GM10248 (cell line): ENCODE results near the gene CCDC15.

Source experiments
- CTCF ChIA-PET: fragments of 300-600 bp; sonication (Branson Sonifier 250); formaldehyde crosslinking; extraction: SDS; loops from one replicate; lab custom pipeline; 2021; ENCODE audit warnings: antibody characterized with exemption; lab: Yijun Ruan, JAX
- POLR2A ChIA-PET: fragments of 350-650 bp; sonication (Branson Sonifier 250); formaldehyde crosslinking; extraction: SDS; loops from one replicate; lab custom pipeline; 2020; ENCODE audit warnings: antibody characterized with exemption; lab: Yijun Ruan, JAX
- DNase-seq: peaks from one replicate; pipeline ENCODE4 v3.0.0; 2012; ENCODE audit errors: extremely low spot score
- CTCF ChIP-seq: IDR thresholded peaks from 2 replicates; pipeline ENCODE4 v1.5.1; 2012; ENCODE audit warnings: mild to moderate bottlenecking, low read depth; ENCODE audit errors: extremely low read depth, missing control alignments, control extremely low read depth

The CCDC15 gene

GRCh38 chr11:125090816-125091215 is 136.8 kb downstream of the CCDC15 start:
- TF ChIP-seq CTCF: no peak
- ChIA-PET POLR2A (no interaction called here), CTCF (interaction anchor here (0.5 to 3.3 kb wide), 24 partner anchors 9 to 304 kb away, joined by 3 to 53 read pairs (median 5); partner anchors contain the start of genes SLC37A2 and TMEM218)
- DNase-seq: no peak
